NCI-H2107 treated with DMSO at 0.1 percent for 48 hours (cell line): Measurements from ENCODE around the gene KRT8.
A peak's percentile ranks its signal among the peaks of the same experiment; 100 is the strongest.
"Not testable (repeated sequence)": the region's sequence is repeated elsewhere in the genome, so short reads cannot be mapped to it uniquely, and the experiment has no call there.

ENCODE experiments used
- DNase-seq: peaks from one replicate; lab custom pipeline; 2025; ENCODE audit not compliant: unreplicated experiment; lab: John Stamatoyannopoulos, UW

The KRT8 gene

GRCh38 chr12:52874573-52875435 is 30.1 kb downstream of the KRT8 start:
- no peak for DNase-seq

GRCh38 chr12:52873832-52874572 is 30.9 kb downstream of the KRT8 start:
- no peak for DNase-seq

DNA sequence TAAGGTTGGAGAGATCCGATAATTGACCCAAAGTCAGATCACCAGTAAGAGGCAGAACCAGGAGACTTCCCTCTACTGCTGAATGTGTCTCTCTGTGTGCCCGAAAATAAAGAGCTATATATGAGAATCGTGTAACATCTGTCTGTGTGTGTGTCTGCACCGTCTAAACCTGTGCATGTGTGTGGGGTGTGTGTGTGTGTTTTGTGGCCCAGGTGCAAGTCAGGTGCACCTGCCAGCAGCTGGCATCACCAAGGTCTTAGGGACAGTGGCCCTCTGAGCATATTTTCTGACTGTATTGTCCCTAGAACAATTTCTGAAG is 31.4 kb downstream of the KRT8 start:
- peak; percentile 25 for DNase-seq

DNA sequence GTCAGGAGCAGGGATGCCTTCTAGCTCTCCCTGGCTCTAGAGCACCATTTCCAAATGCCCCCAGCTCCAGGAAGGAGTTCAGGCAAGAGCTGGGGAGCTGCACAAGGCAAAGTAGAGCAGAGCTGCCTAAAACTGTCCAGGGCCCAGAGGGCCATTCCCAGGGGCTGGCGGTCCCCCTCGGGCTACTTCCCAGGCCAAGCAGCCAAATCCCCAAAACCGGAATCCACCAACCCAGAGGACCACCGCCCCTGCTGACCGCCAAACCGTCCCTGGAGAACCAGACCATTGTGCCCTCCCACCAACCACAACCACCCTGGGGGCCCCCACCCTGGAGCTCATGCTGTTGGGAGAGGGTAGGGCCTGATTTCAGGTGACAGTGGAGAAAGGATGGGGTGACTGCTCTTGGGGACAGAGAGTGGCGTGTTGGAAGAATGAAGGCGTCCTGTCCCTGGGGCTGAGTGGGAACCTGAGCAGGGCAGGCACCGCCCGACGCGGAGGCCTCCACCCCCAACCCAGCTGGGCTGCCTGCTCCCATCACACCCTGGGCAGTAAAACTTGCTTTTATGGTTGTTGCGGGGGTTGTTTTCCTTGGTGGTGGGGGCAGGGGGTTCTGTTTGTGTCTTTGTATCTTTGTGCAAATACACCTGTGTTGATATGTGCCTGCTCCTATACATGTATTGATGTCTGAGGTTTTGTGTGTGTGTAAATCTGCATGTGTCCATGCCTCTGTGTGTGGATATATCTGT is 32.1 kb downstream of the KRT8 start:
- peak; percentile 18 for DNase-seq

- no peak for DNase-seq
These were observed 33.4 kb downstream of the KRT8 start for GRCh38 chr12:52871291-52872039.

DNA sequence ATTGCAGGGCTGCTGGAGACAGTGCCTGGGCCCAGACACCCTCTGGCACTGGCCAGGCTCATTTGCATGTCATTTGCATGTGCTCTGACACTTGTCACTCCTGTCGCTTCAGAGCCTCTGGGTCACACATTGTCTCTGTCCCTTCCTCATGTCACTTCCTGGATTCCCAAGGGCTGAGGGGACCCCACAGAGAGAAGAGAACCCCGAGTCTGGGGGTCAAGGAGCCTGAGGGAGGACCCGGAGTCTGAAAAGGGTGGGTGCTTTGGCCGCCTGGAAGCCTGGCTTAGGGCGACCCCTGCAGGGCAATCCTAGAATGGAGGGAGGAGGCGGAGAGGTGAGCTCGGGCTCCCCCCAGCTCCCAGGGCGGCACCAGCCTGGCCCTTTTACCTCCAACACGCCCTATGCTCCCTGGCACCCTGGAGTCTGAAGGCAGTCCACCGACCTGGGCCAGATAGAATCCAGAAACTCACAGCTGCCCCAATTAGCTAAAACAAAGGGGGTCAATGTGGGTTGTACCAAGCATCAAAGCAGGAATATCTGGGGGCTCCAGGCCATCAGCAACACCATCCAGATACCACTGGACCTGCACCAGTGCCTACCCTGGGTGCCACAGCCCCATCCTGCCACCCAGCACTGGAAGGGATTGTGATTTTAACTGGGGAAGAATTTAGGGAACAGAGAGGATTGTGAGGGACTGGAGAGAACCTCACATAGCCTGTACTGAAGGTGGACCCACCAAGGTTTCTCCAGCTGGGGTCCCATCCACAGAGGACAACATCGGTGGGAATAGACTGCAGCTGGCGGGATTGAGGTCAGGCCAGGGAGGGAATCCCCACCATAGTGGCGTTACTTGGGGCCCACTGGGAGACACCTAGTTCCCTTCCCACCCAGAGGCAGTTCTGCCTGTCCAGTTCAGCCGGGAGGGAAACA is 34.2 kb downstream of the KRT8 start:
- peak; percentile 45 for DNase-seq

- DNase-seq, result no peak
These were observed 37.2 kb downstream of the KRT8 start for GRCh38 chr12:52867642-52868041.

DNA sequence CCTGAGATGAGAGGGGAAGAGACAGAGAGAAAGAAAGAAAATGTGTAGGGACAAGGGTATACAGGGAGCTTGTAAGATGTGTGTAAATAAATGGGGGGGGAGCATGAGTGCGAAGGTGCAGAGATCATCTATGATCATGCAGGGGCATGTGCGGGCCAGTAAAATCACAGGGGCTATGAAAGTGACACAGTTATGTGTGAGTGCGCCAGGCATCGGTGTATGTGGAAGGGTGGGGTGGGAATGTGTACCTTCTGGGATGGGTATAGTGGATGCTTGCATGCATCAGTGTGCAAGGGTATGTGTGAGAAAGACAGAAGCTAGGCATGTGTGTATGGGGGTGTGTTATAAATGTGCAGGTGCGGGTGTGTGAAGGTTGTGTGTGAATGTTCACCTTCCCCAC is 37.7 kb downstream of the KRT8 start:
- DNase-seq, result no peak

DNA sequence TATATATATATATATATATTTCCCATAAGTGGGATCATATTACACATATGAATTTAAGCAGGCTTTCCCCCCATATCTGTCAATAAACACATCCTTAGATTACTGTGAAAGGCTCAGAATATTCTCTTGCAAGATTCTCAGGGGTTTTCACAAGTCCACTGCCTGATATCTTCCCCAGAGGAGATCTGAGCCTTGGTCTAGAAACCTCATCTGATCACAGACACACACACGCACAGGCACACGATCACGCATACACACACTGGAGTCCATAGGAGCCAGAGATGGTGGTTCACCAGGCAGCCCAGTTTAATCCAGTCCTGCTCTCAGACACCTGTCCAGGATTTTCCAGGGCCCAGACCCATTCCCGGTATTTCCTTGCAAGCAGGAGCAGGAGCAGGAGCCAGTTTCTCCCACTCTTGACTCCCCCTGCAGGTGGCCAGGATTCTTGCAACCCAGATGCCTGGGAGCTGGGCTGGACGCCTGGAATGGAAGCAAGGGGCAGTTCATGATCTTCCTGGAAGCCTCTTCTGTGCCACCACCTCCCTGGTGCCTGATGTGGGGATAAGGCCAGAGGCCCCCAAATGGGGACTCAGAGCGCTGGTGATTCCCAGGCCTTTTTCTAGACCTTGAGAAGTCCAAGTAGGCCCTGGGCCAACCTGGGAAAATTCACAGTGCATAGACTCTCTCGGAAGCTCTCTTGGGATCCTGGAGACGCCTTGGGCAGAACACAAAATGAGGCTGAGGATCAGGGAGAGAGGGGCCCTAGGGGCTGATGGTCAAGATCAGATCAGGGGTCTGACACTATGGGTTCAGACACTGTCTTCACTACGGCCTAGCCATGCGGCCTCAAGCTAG is 39.6 kb downstream of the KRT8 start:
- DNase-seq, result peak; percentile 66

- DNase-seq, result no peak
These were observed 42.9 kb downstream of the KRT8 start for GRCh38 chr12:52862023-52862422.

DNA sequence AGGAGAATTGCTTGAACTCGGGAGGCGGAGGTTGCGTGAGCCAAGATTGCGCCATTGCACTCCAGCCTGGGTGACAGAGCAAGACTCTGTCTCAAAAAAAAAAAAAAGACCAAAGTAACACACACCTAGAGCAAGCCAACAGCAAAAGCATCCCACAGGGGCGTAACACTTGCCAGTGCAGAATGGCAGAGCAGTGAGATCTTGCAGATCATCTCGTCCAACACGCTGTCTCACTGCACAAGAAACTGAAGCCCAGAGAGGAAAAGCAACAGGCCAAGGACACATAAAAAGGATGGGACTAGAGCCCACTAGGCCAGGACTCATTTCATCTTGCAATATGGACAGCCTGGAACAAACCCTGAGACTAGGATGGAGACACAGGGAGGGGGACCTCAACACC is 43.4 kb downstream of the KRT8 start:
- DNase-seq, result no peak

GRCh38 chr12:52860102-52860823 is 44.6 kb downstream of the KRT8 start:
- no peak for DNase-seq

- no peak for DNase-seq
These were observed 47.4 kb downstream of the KRT8 start for GRCh38 chr12:52857500-52857899.

GRCh38 chr12:52856787-52857186 is 48.1 kb downstream of the KRT8 start:
- DNase-seq, result no peak

DNA sequence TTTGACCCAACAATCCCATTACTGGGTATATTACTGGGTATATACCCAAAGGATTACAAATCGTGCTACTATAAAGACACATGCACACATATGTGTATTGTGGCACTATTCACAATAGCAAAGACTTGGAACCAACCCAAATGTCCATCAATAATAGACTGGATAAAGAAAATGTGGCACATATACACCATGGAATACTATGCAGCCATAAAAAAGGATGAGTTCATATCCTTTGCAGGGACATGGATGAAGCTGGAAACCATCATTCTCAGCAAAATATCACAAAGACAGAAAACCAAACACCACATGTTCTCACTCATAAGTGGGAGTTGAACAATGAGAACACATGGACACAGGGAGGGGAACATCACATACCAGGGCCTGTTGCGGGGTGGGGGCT is 48.8 kb downstream of the KRT8 start:
- DNase-seq, result not testable (repeated sequence)

DNA sequence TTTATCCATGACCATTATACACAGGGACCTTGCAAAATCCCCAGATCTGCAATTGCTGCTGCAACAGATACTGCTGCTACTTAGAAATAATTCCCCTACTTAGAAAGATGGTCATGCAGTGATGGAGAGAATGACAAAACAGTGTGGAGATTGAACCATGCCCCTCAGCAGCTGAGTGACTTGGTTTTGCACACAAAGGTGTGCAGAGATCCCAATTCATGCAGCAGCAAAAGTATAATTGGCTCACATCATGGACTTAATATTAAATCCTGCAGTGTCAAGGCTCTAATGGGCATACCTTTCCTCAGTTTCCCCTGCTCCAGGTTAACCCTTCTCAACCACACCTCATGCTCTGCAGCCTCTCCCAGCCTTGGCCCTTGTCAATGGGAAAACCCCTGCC is 53.1 kb downstream of the KRT8 start:
- DNase-seq, result no peak

GRCh38 chr12:52850681-52851080 is 54.2 kb downstream of the KRT8 start:
- no peak for DNase-seq

GRCh38 chr12:52849511-52849910 is 55.4 kb downstream of the KRT8 start:
- no peak for DNase-seq
